ENCODE measurements around the gene NMUR1.

NMUR1 gene

DNA sequence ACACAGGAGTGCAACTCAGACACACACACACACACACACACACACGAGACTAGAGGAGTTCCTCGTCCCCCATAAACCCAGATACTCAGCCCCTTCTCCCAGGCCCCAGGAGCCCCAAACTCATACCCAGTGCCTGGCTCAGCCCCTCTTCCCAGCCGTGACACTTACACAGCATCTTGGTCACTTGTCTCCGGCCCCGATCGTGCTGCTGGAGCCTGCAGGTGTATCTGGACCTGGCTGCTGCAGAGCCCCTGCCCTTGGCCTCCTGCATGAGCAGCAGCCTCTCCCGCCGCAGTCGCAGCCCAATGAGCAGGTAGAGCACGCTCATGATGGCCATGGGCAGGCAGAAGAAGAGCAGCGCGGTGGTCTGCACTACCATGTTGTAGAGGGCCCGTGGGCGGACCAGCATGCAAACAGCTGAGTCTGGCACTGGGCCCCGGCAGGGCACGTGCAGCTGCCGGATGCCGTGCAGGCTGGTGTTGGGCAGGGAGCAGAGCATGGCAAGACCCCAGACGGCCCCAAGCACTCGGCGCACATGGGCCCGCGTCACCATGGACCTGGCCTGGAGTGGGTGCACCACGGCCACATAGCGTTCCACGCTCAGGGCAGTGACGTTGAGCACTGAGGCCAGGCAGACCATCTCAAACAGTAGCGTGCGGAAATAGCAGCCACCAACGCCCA is 2.1 kb downstream of the NMUR1 start:
- in situ Hi-C loops (cut with HindIII; ENCODE audit: low sequenced_read_pairs), result no loop called here

DNA sequence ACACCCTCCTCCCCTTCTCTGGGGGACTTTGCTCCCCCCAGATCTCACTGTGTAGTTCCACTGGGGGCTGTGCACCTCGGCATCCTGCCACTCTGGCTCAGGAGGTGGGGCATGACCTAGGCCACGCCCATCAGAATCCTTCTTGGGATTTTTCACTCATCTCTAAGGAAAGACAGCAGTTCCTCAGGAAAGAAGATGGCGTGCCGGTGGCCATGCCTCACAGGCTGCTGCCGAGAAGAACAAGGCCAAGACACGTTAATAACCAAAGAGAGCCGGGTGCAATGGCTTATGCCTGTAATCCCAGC is 3.2 kb downstream of the NMUR1 start:
- in situ Hi-C loops (cut with HindIII; ENCODE audit: low sequenced_read_pairs), result no loop called here

DNA sequence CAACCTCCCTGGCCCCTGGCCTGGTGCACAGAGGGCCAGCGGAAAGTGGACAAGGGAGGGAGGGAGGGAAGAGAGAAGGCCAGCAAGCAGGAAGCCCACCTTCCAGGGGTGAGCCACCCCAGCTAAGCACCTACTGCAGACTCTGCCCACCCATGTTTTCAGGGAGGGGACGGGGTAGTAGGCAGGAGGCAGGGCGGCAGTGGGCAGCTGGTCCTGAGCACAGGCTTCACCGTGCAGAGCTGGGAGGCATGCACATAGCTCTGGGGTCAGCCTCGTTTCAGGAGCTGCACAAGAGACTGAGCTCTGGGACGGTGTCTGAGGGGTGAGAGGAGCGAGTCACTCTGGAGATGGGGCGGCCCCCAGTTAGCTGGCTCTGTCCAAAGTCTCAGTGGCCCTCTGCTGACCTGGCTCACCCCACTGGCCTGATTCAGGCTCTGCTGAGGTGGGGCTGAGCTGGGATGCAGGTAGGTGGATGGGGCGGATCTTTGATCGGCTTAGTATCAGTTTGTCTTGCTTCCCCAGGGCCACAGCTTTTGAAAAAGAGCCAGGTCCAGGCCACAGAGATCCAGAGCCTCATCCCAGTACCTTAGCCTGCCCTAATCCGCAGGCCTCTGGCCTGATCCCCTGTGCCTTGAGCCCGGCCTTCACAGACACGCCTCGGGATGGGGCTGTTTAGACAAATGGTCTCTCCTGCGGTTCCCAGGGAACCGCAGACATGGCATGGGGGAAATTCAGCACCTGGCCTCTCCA is 3.7 kb downstream of the NMUR1 start:
- in situ Hi-C loops (cut with HindIII; ENCODE audit: low sequenced_read_pairs), result no loop called here

DNA sequence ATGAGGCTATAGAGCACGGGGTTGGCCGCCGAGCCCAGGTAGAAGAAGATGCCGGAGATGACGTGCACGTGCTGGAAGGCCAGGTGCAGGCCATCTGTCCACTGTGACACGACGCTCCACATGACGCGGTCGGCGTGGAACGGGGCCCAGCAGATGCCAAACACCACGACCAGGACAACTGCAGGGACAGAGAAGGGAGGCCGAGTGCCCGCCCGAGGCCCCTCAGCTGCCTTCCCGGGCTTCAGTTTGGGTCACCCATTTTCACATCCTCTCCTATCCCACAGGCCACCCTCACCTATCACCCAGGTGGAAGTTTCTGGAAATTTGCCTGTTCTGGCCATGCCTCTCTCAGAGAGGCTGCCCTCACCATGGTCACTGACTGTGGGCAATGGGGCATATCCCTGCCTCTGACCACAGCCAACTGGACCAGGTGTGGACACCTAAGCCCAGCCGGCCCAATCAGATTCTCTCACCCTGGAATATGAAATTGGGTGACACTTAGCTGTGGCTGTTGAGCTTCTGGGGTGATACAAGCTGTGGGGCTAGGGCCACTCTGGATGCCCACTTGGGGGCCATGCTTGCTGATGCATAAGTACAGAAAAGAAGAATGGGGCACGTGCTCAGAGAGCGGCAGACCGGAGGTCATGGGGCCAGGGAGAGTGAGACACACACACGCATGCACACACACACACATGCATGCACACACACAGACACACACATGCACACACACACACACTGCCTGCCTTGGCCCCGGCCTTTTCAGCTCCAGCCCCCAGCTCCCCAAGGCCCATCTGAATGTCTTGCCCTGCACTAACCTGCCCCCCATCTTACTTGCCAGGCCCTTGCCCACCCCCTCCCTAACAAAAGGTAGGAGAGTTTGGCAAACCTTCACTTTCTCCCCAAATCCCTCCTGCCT is 4.7 kb downstream of the NMUR1 start:
- in situ Hi-C loops (cut with HindIII; ENCODE audit: low sequenced_read_pairs), result no loop called here

DNA sequence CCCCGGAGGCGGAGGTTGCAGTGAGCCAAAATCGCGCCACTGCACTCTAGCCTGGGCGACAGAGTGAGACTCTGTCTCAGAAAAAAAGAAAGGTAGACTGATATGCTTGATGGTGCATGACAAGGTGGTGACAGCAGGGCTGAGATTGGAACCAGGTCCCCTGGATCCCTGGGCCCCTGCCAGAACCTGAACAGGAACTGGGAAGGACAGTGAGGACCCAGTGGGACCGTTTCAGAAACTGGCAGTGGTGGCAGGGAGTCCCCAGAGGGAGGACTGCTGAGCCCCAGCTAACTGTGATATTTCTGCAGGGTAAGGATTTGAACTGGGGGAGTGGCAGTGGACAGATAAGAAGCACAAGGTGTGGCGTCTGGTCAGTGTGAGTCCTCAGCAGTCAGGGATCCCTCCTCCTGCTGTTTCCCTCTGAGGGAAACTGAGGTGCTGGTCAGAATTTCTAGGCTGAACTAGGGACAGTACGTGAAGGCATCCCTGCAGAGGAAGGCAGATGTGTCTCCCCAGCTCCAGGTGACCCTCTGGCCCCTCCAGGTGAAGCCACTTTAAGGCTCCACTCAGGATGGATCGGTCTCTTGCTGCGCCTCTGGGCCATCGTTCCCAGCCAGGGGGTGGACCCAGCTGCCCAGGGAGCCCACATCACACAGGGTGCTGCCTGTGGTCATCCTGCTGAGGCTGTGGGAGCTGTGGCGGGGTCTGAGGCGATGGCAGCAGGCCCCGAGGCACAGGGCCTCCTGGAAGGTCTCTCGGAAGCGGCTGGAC is 5.6 kb downstream of the NMUR1 start:
- in situ Hi-C loops (cut with HindIII; ENCODE audit: low sequenced_read_pairs), result no loop called here

- in situ Hi-C loops (cut with HindIII; ENCODE audit: low sequenced_read_pairs), result no loop called here
These were observed 6.6 kb downstream of the NMUR1 start for GRCh38 chr2:231523451-231524285.

- in situ Hi-C loops (cut with HindIII; ENCODE audit: low sequenced_read_pairs), result no loop called here
These were observed 7.6 kb downstream of the NMUR1 start for GRCh38 chr2:231522418-231523180.

DNA sequence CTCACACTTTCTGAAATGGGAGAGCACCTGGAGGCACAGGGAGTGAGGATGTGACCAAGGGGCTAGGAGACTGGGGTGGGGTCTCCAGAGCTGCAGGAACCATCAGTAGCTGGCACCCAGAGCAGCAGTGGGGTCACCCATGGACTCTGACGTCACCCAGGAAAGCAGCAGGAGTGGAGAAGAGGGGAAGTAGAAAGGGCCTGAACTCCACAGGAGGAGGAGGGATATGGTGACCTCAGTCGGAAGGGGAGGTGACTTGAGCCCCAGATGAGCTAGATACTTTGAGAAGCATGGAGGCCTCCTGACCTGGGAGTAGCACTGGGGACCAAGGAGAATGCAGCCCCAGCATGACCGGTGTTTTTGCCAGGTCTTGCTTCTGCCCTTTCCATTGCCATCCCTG is 8.8 kb downstream of the NMUR1 start:
- in situ Hi-C loops (cut with HindIII; ENCODE audit: low sequenced_read_pairs), result no loop called here

GRCh38 chr2:231519975-231520555 is 10.2 kb downstream of the NMUR1 start:
- in situ Hi-C loops (cut with HindIII; ENCODE audit: low sequenced_read_pairs), result no loop called here

DNA sequence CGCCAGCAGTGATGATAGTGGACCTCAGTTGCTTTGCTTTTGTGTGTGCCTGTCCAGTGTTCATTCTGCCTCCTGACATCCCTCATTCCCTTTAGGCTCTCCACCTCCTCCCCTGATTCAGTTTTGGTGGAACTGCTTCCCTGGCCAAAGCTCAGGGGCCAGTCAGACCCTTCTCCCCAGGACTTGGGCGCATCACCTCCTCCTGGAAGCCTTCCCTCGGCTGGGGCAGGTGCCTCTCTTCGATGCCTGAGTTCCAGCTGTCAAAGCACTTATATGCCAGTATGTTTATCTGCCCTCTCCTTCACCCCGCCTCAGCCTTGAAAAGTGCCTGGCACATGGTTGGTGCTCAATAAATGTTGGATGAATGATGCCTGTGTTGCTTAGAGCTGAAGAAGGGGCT is 11.5 kb downstream of the NMUR1 start:
- in situ Hi-C loops (cut with HindIII; ENCODE audit: low sequenced_read_pairs), result no loop called here

DNA sequence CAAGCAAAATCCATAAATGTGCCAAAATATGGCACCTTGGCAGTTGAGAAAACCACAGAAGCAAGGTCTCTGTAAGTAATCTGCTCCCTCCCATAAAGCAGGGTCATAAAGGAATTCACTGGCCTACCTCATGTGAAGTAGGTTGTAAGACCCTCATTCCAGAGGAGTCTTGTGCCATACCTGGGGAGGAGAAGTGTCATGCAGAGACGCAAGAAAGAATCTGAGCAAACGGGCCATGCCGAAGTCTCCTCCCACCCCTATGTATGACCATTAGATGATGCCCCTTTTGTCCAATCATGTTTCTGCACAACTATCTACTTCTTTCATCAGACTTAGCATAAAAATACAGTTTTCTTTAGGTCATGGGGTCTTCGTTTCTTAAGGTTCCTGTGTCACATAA is 14.6 kb downstream of the NMUR1 start:
- in situ Hi-C loops (cut with HindIII; ENCODE audit: low sequenced_read_pairs), result no loop called here

GRCh38 chr2:231514951-231515297 is 15.3 kb downstream of the NMUR1 start:
- in situ Hi-C loops (cut with HindIII; ENCODE audit: low sequenced_read_pairs), result loop anchor here (5.0 kb wide), 2 partner anchors 32 to 88 kb away; no protein-coding TSS in a partner anchor

- in situ Hi-C loops (cut with HindIII; ENCODE audit: low sequenced_read_pairs), result loop anchor here (5.0 kb wide), 2 partner anchors 33 to 87 kb away; no protein-coding TSS in a partner anchor
These were observed 15.9 kb downstream of the NMUR1 start for GRCh38 chr2:231514225-231514950.

- in situ Hi-C loops (cut with HindIII; ENCODE audit: low sequenced_read_pairs), result loop anchor here (5.0 kb wide), 2 partner anchors 34 to 86 kb away; no protein-coding TSS in a partner anchor
These were observed 16.5 kb downstream of the NMUR1 start for GRCh38 chr2:231513746-231514224.

DNA sequence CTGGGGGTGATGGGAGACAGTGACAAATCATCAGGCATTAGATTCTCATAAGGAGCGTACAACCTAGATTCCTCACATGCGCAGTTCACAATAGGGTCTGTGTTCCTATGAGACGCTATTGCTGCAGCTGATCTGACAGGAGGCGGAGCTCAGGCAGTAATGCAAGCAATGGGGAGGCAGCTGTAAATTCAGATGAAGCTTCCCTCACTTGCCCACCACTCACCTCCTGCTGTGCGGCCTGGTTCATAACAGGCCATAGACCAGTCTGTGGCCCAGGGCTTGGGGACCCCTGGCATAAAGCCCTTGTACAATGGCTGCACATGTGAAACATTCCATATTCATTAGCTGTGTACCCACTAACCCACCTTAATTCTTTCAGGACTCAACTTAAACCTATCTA is 18.0 kb downstream of the NMUR1 start:
- in situ Hi-C loops (cut with HindIII; ENCODE audit: low sequenced_read_pairs), result loop anchor here (5.0 kb wide), 2 partner anchors 35 to 85 kb away; no protein-coding TSS in a partner anchor

GRCh38 chr2:231503766-231504165 is 26.5 kb downstream of the NMUR1 start:
- in situ Hi-C loops (cut with HindIII; ENCODE audit: low sequenced_read_pairs), result no loop called here

- in situ Hi-C loops (cut with HindIII; ENCODE audit: low sequenced_read_pairs), result no loop called here
These were observed 27.6 kb downstream of the NMUR1 start for GRCh38 chr2:231502596-231502995.

- in situ Hi-C loops (cut with HindIII; ENCODE audit: low sequenced_read_pairs), result no loop called here
These were observed 32.6 kb downstream of the NMUR1 start for GRCh38 chr2:231497651-231498050.
